ENCODE results near the gene WNT16. TPM values are rescaled to one million over a fixed set of nuclear protein-coding genes. Genes with fewer than 3 reads are reported as not detected.
A peak's percentile ranks its signal among the peaks of the same experiment; 100 is the strongest.

The WNT16 gene
- total RNA-seq, 1 donor from 2014 or later = not detected

GRCh38 chr7:121366852-121367431, 38.1 kb downstream of the WNT16 start:
- no peaks in the 10 kb centered on the region for H3K27me3 Mint-ChIP-seq (ENCODE audit: low read depth)
- no peak for DNase-seq (ENCODE audit: low spot score)
- H3K9me3 Mint-ChIP-seq (ENCODE audit: low read depth) = no peaks in the 10 kb centered on the region
- H3K27ac Mint-ChIP-seq (ENCODE audit: unreplicated experiment) = no peak overlapping the region
- H3K4me1 Mint-ChIP-seq (ENCODE audit: low read depth) = peaks cover 19% of the 10 kb centered on the region
- H3K36me3 Mint-ChIP-seq (ENCODE audit: low read depth) = peaks cover 5% of the 10 kb centered on the region
- TF ChIP-seq, protein P1, sequence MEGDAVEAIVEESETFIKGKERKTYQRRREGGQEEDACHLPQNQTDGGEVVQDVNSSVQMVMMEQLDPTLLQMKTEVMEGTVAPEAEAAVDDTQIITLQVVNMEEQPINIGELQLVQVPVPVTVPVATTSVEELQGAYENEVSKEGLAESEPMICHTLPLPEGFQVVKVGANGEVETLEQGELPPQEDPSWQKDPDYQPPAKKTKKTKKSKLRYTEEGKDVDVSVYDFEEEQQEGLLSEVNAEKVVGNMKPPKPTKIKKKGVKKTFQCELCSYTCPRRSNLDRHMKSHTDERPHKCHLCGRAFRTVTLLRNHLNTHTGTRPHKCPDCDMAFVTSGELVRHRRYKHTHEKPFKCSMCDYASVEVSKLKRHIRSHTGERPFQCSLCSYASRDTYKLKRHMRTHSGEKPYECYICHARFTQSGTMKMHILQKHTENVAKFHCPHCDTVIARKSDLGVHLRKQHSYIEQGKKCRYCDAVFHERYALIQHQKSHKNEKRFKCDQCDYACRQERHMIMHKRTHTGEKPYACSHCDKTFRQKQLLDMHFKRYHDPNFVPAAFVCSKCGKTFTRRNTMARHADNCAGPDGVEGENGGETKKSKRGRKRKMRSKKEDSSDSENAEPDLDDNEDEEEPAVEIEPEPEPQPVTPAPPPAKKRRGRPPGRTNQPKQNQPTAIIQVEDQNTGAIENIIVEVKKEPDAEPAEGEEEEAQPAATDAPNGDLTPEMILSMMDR (IDR thresholded peaks at IDR 0.05) = peak; percentile 96
- H3K4me3 Mint-ChIP-seq (ENCODE audit: unreplicated experiment) = no peak overlapping the region

GRCh38 chr7:121369462-121369861, 40.7 kb downstream of the WNT16 start:
- no peak for DNase-seq (ENCODE audit: low spot score)
- Mint-ChIP-seq H3K27ac (ENCODE audit: unreplicated experiment) (peak overlapping the region; percentile 76), H3K27me3 (ENCODE audit: low read depth) (no peaks in the 10 kb centered on the region)

GRCh38 chr7:121371367-121371766, 42.6 kb downstream of the WNT16 start:
- Mint-ChIP-seq H3K9me3 (ENCODE audit: low read depth) (no peaks in the 10 kb centered on the region), H3K4me3 (ENCODE audit: unreplicated experiment) (no peak overlapping the region), H3K4me1 (ENCODE audit: low read depth) (peaks cover 31% of the 10 kb centered on the region), H3K27me3 (ENCODE audit: low read depth) (no peaks in the 10 kb centered on the region), H3K27ac (ENCODE audit: unreplicated experiment) (no peak overlapping the region), H3K36me3 (ENCODE audit: low read depth) (peaks cover 10% of the 10 kb centered on the region)
- DNase-seq (ENCODE audit: low spot score) = no peak
- TF ChIP-seq, protein P1 (IDR thresholded peaks at IDR 0.05) = no peak

More at GRCh38 chr7:121369462-121369861, 40.7 kb downstream of the WNT16 start:
- TF ChIP-seq, protein P1 (IDR thresholded peaks at IDR 0.05) = no peak
- H3K4me1 Mint-ChIP-seq (ENCODE audit: low read depth) = peaks cover 31% of the 10 kb centered on the region
- no peak overlapping the region for H3K4me3 Mint-ChIP-seq (ENCODE audit: unreplicated experiment)
- H3K36me3 Mint-ChIP-seq (ENCODE audit: low read depth) = peaks cover 3% of the 10 kb centered on the region
- no peaks in the 10 kb centered on the region for H3K9me3 Mint-ChIP-seq (ENCODE audit: low read depth)

- no peak for DNase-seq (ENCODE audit: low spot score)
- H3K4me1 Mint-ChIP-seq (ENCODE audit: low read depth) = peaks cover 31% of the 10 kb centered on the region
- no peak overlapping the region for H3K4me3 Mint-ChIP-seq (ENCODE audit: unreplicated experiment)
- TF ChIP-seq, protein P1 (IDR thresholded peaks at IDR 0.05) = no peak
- H3K27ac Mint-ChIP-seq (ENCODE audit: unreplicated experiment) = no peak overlapping the region
- no peaks in the 10 kb centered on the region for H3K9me3 Mint-ChIP-seq (ENCODE audit: low read depth)
- H3K36me3 Mint-ChIP-seq (ENCODE audit: low read depth) = peaks cover 10% of the 10 kb centered on the region
- H3K27me3 Mint-ChIP-seq (ENCODE audit: low read depth) = no peaks in the 10 kb centered on the region
Measured at GRCh38 chr7:121371883-121372282, 43.1 kb downstream of the WNT16 start.

DNA sequence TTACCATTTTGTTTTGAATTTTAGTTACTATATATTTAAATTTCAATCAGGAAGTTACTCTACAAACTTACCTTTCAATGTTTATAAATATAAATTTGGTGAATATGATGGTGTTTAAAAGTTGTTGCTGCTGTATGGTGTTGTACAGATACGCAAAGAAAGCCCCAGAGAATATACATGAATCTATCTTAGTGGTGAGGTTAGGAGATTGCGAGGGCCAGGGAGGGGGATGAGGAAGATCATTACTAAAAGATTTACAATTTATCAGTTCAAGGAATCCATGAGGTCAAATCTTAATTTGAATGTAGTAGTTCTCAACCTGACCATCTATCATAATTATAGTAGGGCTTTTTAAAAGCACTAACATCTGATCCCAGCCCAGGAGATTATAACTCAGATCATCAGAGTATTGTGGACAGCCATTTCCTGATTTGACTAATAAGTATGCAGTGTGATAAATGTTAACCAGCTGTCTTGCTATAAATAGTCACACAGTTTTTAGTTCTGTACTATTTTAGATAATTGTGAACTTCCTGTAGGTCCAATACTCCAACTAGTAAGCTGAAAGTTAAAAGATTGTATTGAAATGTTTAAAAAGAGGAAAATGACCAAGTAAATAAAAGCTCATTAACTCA, 43.7 kb downstream of the WNT16 start:
- H3K9me3 Mint-ChIP-seq (ENCODE audit: low read depth) = no peaks in the 10 kb centered on the region
- H3K4me3 Mint-ChIP-seq (ENCODE audit: unreplicated experiment) = no peak overlapping the region
- H3K36me3 Mint-ChIP-seq (ENCODE audit: low read depth) = peaks cover 10% of the 10 kb centered on the region
- H3K4me1 Mint-ChIP-seq (ENCODE audit: low read depth) = peaks cover 31% of the 10 kb centered on the region
- H3K27ac Mint-ChIP-seq (ENCODE audit: unreplicated experiment) = peak overlapping the region; percentile 9
- no peaks in the 10 kb centered on the region for H3K27me3 Mint-ChIP-seq (ENCODE audit: low read depth)
- TF ChIP-seq, protein P1 (IDR thresholded peaks at IDR 0.05) = no peak
- DNase-seq (ENCODE audit: low spot score) = no peak
